K562 (cell line): Measurements from ENCODE around the gene PI4KA. TPM values are rescaled to one million over a fixed set of nuclear protein-coding genes. Genes with fewer than 3 reads are reported as not detected.

Source experiments
- ATAC-seq: fragments of 200-7000 bp; cut with Tn5 transposase; 3 replicates; pipeline ENCODE4 v1.9.1; 2020; ENCODE audit warnings: moderate library complexity
- BruUV-seq: library from RNA; stranded (reverse); fragments of 400-500 nt; replicated peaks from 2 replicates; lab custom pipeline; 2021; lab: Mats Ljungman, UMichigan
- CTCF ChIA-PET: fragments of 300-600 bp; formaldehyde crosslinking; extraction: SDS; loops from one replicate; lab custom pipeline; 2021; ENCODE audit warnings: low intra/inter-chr PET ratio; lab: Yijun Ruan, JAX
- POLR2A ChIA-PET: fragments of 300-600, 350-650 bp; sonication (Branson Sonifier 250); formaldehyde crosslinking; extraction: SDS; loops from one replicate; lab custom pipeline; 2021; ENCODE audit warnings: antibody characterized with exemption, inconsistent platforms; lab: Yijun Ruan, JAX
- DNase-seq, 4 experiments: peaks; one replicate each; pipeline versions ENCODE4 v3.0.0 to v3.0.0-alpha.2; 2011 to 2018; ENCODE audit warnings: low spot score in 3 of 4, mixed read lengths in 3 of 4; ENCODE audit errors: extremely low read depth in 1 of 4
- FAIRE-seq: peaks from 2 replicates; lab custom pipeline; 2011; peaks lifted over from hg19 to GRCh38; lab: Jason Lieb, UNC
- H2AFZ ChIP-seq: 2 replicates; pipeline ENCODE4 v1.6.0; 2011; ENCODE audit warnings: low read depth, low read length, control low read depth, inconsistent platforms
- H3K27ac ChIP-seq: fragments of 200-600 bp; 3 replicates; pipeline ENCODE4 v1.8.0; 2011; ENCODE audit warnings: low read depth, mild to moderate bottlenecking, control low read depth, inconsistent platforms, low read length, moderate library complexity, mixed read lengths; ENCODE audit errors: extremely low read depth
- H3K27me3 ChIP-seq, 2 experiments: fragments of 300-600 bp in 1 of 2; 2 replicates in 1 of 2; 3 replicates in 1 of 2; pipeline versions ENCODE4 v1.6.0 to v1.8.0; 2011; ENCODE audit warnings: inconsistent platforms in 2 of 2, low read length in 2 of 2, mild to moderate bottlenecking in 1 of 2, mixed read lengths in 1 of 2, moderate library complexity in 1 of 2; ENCODE audit not compliant: control insufficient read depth in 2 of 2, insufficient read depth in 2 of 2
- H3K36me3 ChIP-seq: fragments of 300-600 bp; 3 replicates; pipeline ENCODE4 v1.8.0; 2011; ENCODE audit warnings: mild to moderate bottlenecking, low read length, inconsistent platforms; ENCODE audit not compliant: control insufficient read depth, insufficient read depth
- H3K4me1 ChIP-seq, 2 experiments: fragments of 200-600 bp in 1 of 2; replicated peaks in 1 of 2; 2 replicates in 1 of 2; 3 replicates in 1 of 2; pipeline versions ENCODE4 v1.5.1 to v1.8.0; 2011; ENCODE audit warnings: inconsistent platforms in 2 of 2, low read length in 2 of 2, mild to moderate bottlenecking in 1 of 2, mixed read lengths in 1 of 2, moderate library complexity in 1 of 2; ENCODE audit not compliant: control insufficient read depth in 2 of 2, insufficient read depth in 2 of 2
- H3K4me2 ChIP-seq: 2 replicates; pipeline ENCODE4 v1.6.1; 2011; ENCODE audit warnings: low read length, control low read depth, inconsistent platforms, mixed read lengths; ENCODE audit not compliant: insufficient read depth
- H3K4me3 ChIP-seq: fragments of 200-600 bp; sonication (generic), shearing (Covaris generic); 2 replicates; pipeline ENCODE4 v1.5.1; 2016; ENCODE audit warnings: control low read depth, inconsistent platforms
- H3K79me2 ChIP-seq: fragments of 200-600 bp; 3 replicates; pipeline ENCODE4 v1.8.0; 2011; ENCODE audit warnings: low read length, inconsistent platforms; ENCODE audit not compliant: control insufficient read depth, insufficient read depth
- H3K9ac ChIP-seq, 2 experiments: 2 replicates each; pipeline versions ENCODE4 v1.6.0 to v1.6.1; 2011; ENCODE audit warnings: low read depth in 2 of 2, low read length in 2 of 2, control low read depth in 1 of 2, inconsistent platforms in 1 of 2, mild to moderate bottlenecking in 1 of 2, mixed read lengths in 1 of 2; ENCODE audit not compliant: insufficient read depth in 1 of 2
- H3K9me1 ChIP-seq: one replicate; pipeline ENCODE4 v1.6.0; 2011; ENCODE audit warnings: inconsistent platforms, mild to moderate bottlenecking, low read length, moderate library complexity; ENCODE audit not compliant: control insufficient read depth, insufficient read depth
- H3K9me3 ChIP-seq: replicated peaks from 2 replicates; pipeline ENCODE4 v1.5.1; 2011; ENCODE audit warnings: low read depth, low read length, inconsistent platforms; ENCODE audit not compliant: control insufficient read depth, insufficient read depth
- H4K20me1 ChIP-seq: replicated peaks from 2 replicates; pipeline ENCODE4 v1.6.1; 2011; ENCODE audit warnings: low read length, inconsistent platforms, mixed read lengths; ENCODE audit not compliant: control insufficient read depth, insufficient read depth
- ATF4 ChIP-seq: fragments of 450-650 bp; formaldehyde crosslinking; IDR thresholded peaks from 2 replicates; pipeline ENCODE4 v1.4.0; 2022; ENCODE audit warnings: mild to moderate bottlenecking, moderate library complexity
- CAMTA2 ChIP-seq: fragments of 250-450 bp; sonication (Bioruptor Pico); conservative IDR thresholded peaks from 2 replicates; pipeline ENCODE4 v1.5.1; 2022
- CSDE1 ChIP-seq, 2 experiments: fragments of 450-650 bp; IDR thresholded peaks; 2 replicates each; pipeline ENCODE4 v1.6.1; 2016; ENCODE audit warnings: mild to moderate bottlenecking in 1 of 2
- EGR1 ChIP-seq: fragments of 450-650 bp; conservative IDR thresholded peaks from 2 replicates; pipeline ENCODE4 v1.6.1; 2017; ENCODE audit warnings: mild to moderate bottlenecking
- MAX ChIP-seq: sonication (generic); formaldehyde crosslinking; IDR thresholded peaks from 2 replicates; pipeline ENCODE4 v1.9.0; 2022; ENCODE audit warnings: mild to moderate bottlenecking, missing genetic modification reagents
- NR2C2 ChIP-seq, 2 experiments: fragments of 200-800 bp in 1 of 2; sonication (Bioruptor generic) in 1 of 2; sonication (generic) in 1 of 2; formaldehyde crosslinking in 1 of 2; IDR thresholded peaks; 2 replicates each; pipeline versions ENCODE4 v1.6.1 to v1.8.0; 2016 to 2022; ENCODE audit warnings: mild to moderate bottlenecking in 1 of 2, missing compliant biosample characterization in 1 of 2, missing genetic modification characterization in 1 of 2, missing genetic modification reagents in 1 of 2
- POLR2G ChIP-seq: fragments of 200-400 bp; formaldehyde crosslinking; IDR thresholded peaks from 2 replicates; pipeline ENCODE4 v1.6.1; 2017; ENCODE audit warnings: low read depth, mild to moderate bottlenecking, antibody characterized with exemption, low read length, moderate library complexity
- PTRF ChIP-seq: fragments of 450-650 bp; IDR thresholded peaks from 2 replicates; pipeline ENCODE4 v1.6.1; 2016; ENCODE audit warnings: mild to moderate bottlenecking, missing genetic modification characterization, missing compliant biosample characterization
- SMARCB1 ChIP-seq: IDR thresholded peaks from 2 replicates; pipeline ENCODE4 v1.6.1; 2011; ENCODE audit warnings: improper control_type of control experiment, low read depth; ENCODE audit not compliant: insufficient read length
- STAT6 ChIP-seq: sonication (generic); formaldehyde crosslinking; IDR thresholded peaks from 2 replicates; pipeline ENCODE4 v1.8.1; 2023; ENCODE audit warnings: mild to moderate bottlenecking, missing genetic modification reagents
- TRIM24 ChIP-seq, 2 experiments: fragments of 450-650 bp; IDR thresholded peaks; 2 replicates each; pipeline ENCODE4 v1.6.1; 2016
- ZBTB17 ChIP-seq: fragments of 450-650 bp; formaldehyde crosslinking; IDR thresholded peaks from 2 replicates; pipeline ENCODE4 v1.4.0; 2020; ENCODE audit warnings: mild to moderate bottlenecking
- ZNF274 ChIP-seq: IDR thresholded peaks from 2 replicates; pipeline ENCODE4 v1.6.1; 2011; ENCODE audit warnings: low read depth, mild to moderate bottlenecking, low read length, moderate library complexity, borderline replicate concordance
- ZNF79 ChIP-seq: fragments of 250-450 bp; sonication (Bioruptor Pico); IDR thresholded peaks from 2 replicates; pipeline ENCODE4 v1.4.0; 2020; ENCODE audit warnings: low read depth, mild to moderate bottlenecking, moderate library complexity
- WGBS: fragments of 100-300 bp; shearing (Covaris generic); methylation state at CpG from one replicate; pipeline ENCODE4 v1.1.6; 2016; ENCODE audit warnings: low coverage, mixed read lengths; ENCODE audit not compliant: insufficient coverage; ENCODE audit errors: missing lambda C conversion rate; 5-methylcytosine and 5-hydroxymethylcytosine counted together
- in situ Hi-C: fragments of 300-500 bp; cut with MboI; formaldehyde crosslinking; loops from 4 replicates; pipeline ENCODE4 v1.15.0; 2018; ENCODE audit warnings: inconsistent platforms, mixed read lengths
- intact Hi-C: fragments of 100-400 bp; cut with micrococcal nuclease; formaldehyde crosslinking; loops from 2 replicates; pipeline ENCODE4 v1.14.2; 2022
- polyA plus RNA-seq, 8 experiments: library from polyadenylated mRNA; depleted of rRNA in 4 of 8; stranded (reverse) in 5 of 8; unstranded in 3 of 8; fragments of >200 nt; fragmentation: Nextera tagmentation in 2 of 8; fragmentation: Illumina TruSeq in 1 of 8; extraction: Ambion mirVana in 2 of 8; extraction: Trizol in 1 of 8; gene quantifications; 2 replicates each; pipeline versions ENCODE4 v1.2.1 to v1.2.3, GENCODE V29; 2011 to 2014; ENCODE audit warnings: inconsistent platforms in 1 of 8, missing spikeins in 1 of 8
- total RNA-seq, 7 experiments: library from RNA; depleted of rRNA in 6 of 7; stranded (reverse); fragments of >200 nt in 6 of 7; fragmentation: Illumina TruSeq in 2 of 7; extraction: Trizol in 2 of 7; gene quantifications; 2 replicates each; pipeline versions ENCODE4 v1.2.1 to v1.2.3, GENCODE V29; 2011 to 2021; ENCODE audit warnings: low replicate concordance in 1 of 7

The PI4KA gene
- total and polyA plus RNA-seq, 9 of the 15 experiments (the other 6 are each of a cell fraction or from before 2014, with no cell fraction given), result 7.3 to 187 (median 84.7) TPM

- no peak for TF ChIP-seq PTRF (tag)
- no peak for TF ChIP-seq ZNF274
- no peak for TF ChIP-seq ZBTB17
- no peak for TF ChIP-seq EGR1
- TF ChIP-seq NR2C2 (CRISPR knock-in tag; IDR thresholded peaks at IDR 0.05), result peak; percentile 72; the same call in 1 of the 2 replicates
- no peak for TF ChIP-seq NR2C2 (tag; IDR thresholded peaks at IDR 0.05)
- TF ChIP-seq TRIM24 (IDR thresholded peaks at IDR 0.05), result no peak
- TF ChIP-seq, all 486 proteins: peak for 12
Observed at GRCh38 chr22:20724676-20725454, 133.7 kb downstream of the PI4KA start (continued).

- Histone ChIP-seq H3K4me1 (peaks cover 0 to 8% of the 10 kb centered on the region in 2 experiments; a peak in 2 of 5 replicates), H3K27me3 (no peaks in the 10 kb centered on the region), H3K36me3 (peaks cover 31% of the 10 kb centered on the region; the same call in 1 of the 3 replicates), H3K9ac (peak overlapping the region in 1 of 2 experiments; percentile 51; a peak in 2 of 4 replicates), H4K20me1 (no peaks in the 10 kb centered on the region), H3K27ac (no peak overlapping the region), H3K79me2 (no peaks in the 10 kb centered on the region), H3K9me3 (no peaks in the 10 kb centered on the region), H3K9me1 (peaks cover 4% of the 10 kb centered on the region), H3K4me2 (no peak overlapping the region), H3K4me3 (no peak overlapping the region), H2AFZ (no peak overlapping the region)
- 68% methylated on average over 13 of the region's 13 CpGs for WGBS
- no TSS peak for BruUV-seq
- ATAC-seq (peak; percentile 16), DNase-seq (peak in 1 of 4 experiments; percentile 23), FAIRE-seq (no peak)
- CTCF ChIA-PET, result interaction anchor here (0.6 kb wide), 1 partner anchor 9 kb away, joined by 3 read pairs; no protein-coding TSS in a partner anchor
- in situ Hi-C loops (no loop called here), intact Hi-C loops (loop anchor here (5.0 kb wide), 1 partner anchor 41 kb away; no protein-coding TSS in a partner anchor)
- POLR2A ChIA-PET, result interaction anchor here (0.5 to 1.8 kb wide), 6 partner anchors 10 to 404 kb away, joined by 3 to 4 read pairs (median 3); no protein-coding TSS in a partner anchor
- TF ChIP-seq CSDE1 (IDR thresholded peaks at IDR 0.05) (no peak), ATF4 (CRISPR knock-in tag) (no peak), SMARCB1 (no peak), ZNF79 (CRISPR knock-in tag) (no peak), STAT6 (peak; percentile 74; the same call in 1 of the 2 replicates), POLR2G (peak; percentile 51), CAMTA2 (CRISPR knock-in tag) (no peak), MAX (CRISPR knock-in tag) (peak; percentile 60; the same call in 1 of the 2 replicates)
Observed at GRCh38 chr22:20721409-20722218, 137.0 kb downstream of the PI4KA start.
